GM19455 (cell line): ENCODE measurements around the gene MBD3L1.

Experiments
- ATAC-seq: cut with Tn5 transposase; IDR thresholded peaks from one replicate; pipeline ENCODE4 v1.9.1; 2021; ENCODE audit not compliant: unreplicated experiment

Gene MBD3L1

GRCh38 chr19:8880868-8881488 is 48.8 kb downstream of the MBD3L1 start:
- ATAC-seq: no peak

DNA sequence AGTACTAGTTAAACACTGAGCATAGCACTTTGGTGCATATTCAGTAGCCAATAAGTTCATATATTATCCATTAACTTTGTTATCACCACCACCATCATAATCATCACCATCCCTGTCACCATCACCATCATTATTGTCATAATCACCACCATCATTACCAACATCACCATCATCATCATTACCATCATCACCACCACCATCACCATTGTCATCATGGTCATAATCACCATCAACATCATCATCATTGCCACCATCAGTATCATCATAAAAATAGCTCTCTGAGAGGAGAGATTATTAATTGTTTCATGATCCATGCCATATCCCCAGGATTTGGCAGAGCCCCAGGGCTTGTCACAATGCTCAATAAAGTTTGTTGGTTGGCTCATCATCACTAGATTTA is 49.3 kb downstream of the MBD3L1 start:
- no peak for ATAC-seq

GRCh38 chr19:8884416-8884815 is 52.2 kb downstream of the MBD3L1 start:
- no peak for ATAC-seq

- no peak for ATAC-seq
Observed at GRCh38 chr19:8887364-8887763, 55.2 kb downstream of the MBD3L1 start.

GRCh38 chr19:8890260-8890659 is 58.1 kb downstream of the MBD3L1 start:
- ATAC-seq: no peak
